GM12891 (cell line): Measurements from ENCODE around the gene SDR9C7.

Experiments used
- POLR2A ChIP-seq: IDR thresholded peaks from 2 replicates; pipeline ENCODE4 v1.6.1; 2011; ENCODE audit warnings: low read depth, low read length, control low read depth
- POLR2AphosphoS5 ChIP-seq: IDR thresholded peaks from 2 replicates; pipeline ENCODE4 v1.6.1; 2011; ENCODE audit warnings: low read depth, low read length, control low read depth
- TAF1 ChIP-seq: IDR thresholded peaks from 2 replicates; pipeline ENCODE4 v1.6.1; 2011; ENCODE audit warnings: low read depth, low read length, control low read depth

DNA sequence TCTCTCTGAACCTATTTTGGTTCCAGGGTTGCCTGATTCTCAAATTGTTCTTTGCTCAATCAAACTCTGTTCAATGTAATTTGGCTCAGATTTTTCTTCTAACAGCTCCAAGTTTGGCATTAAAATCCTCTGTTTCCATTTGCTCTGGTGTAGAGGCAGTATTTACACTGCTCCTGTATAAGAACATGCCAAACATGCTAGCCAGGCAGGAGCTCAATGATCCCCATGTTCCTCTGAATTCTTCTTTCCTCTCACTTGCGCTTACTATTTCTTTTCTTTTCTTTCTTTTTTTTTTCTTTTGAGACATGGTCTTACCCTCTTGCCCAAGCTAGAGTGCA lies 17.2 kb downstream of the SDR9C7 start:
- TF ChIP-seq TAF1 (no peak), POLR2A (no peak), POLR2AphosphoS5 (no peak)
